Upper lobe of left lung (tissue), 4 donors: ENCODE measurements around the gene GPR179.

Experiments
- EP300 ChIP-seq, 4 donors: sonication (generic); formaldehyde crosslinking; IDR thresholded peaks; one replicate each; pipeline ENCODE4 v1.5.1; 2017; ENCODE audit warnings: antibody characterized with exemption in 4 of 4, control low read depth in 2 of 4
- POLR2A ChIP-seq, 4 donors: fragments of 450-650 bp; IDR thresholded peaks; one replicate each; pipeline ENCODE4 v1.5.1; 2016 to 2017; ENCODE audit warnings: antibody characterized with exemption in 4 of 4, mild to moderate bottlenecking in 2 of 4
- POLR2AphosphoS5 ChIP-seq, 2 donors: sonication (generic); formaldehyde crosslinking; IDR thresholded peaks; one replicate each; pipeline ENCODE4 v1.5.1; 2017; ENCODE audit warnings: antibody characterized with exemption in 2 of 2
- TF ChIP-seq, protein P1 (sequence below), 6 experiments: fragments of 450-650 bp in 4 of 6; fragments of 200-600 bp in 2 of 6; sonication (generic) in 2 of 6; IDR thresholded peaks; one replicate each; pipeline ENCODE4 v1.5.1; 2016 to 2019; ENCODE audit warnings: antibody characterized with exemption in 6 of 6

DNA sequence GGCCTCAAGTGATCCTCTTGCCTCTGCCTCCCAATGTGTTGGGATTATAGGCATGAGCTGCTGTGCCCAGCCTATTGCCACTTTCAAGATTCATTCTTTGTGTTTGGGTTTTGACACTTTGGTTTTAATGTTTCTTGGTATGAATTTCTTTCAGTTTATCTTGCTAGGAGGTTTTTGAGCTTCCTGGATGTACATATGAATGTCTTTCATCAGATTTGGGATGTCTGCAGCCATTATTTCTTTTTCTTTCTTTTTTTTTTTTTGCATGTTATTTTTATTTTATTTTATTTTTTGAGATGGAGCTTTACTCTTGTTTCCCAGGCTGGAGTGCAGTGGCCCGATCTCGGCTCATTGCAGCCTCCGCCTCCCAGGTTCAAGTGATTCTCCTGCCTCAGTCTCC is 28.3 kb downstream of the GPR179 start:
- TF ChIP-seq, protein P1, sequence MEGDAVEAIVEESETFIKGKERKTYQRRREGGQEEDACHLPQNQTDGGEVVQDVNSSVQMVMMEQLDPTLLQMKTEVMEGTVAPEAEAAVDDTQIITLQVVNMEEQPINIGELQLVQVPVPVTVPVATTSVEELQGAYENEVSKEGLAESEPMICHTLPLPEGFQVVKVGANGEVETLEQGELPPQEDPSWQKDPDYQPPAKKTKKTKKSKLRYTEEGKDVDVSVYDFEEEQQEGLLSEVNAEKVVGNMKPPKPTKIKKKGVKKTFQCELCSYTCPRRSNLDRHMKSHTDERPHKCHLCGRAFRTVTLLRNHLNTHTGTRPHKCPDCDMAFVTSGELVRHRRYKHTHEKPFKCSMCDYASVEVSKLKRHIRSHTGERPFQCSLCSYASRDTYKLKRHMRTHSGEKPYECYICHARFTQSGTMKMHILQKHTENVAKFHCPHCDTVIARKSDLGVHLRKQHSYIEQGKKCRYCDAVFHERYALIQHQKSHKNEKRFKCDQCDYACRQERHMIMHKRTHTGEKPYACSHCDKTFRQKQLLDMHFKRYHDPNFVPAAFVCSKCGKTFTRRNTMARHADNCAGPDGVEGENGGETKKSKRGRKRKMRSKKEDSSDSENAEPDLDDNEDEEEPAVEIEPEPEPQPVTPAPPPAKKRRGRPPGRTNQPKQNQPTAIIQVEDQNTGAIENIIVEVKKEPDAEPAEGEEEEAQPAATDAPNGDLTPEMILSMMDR (IDR thresholded peaks at IDR 0.05): no peak
- TF ChIP-seq POLR2AphosphoS5 (IDR thresholded peaks at IDR 0.05): no peak
- no peak for TF ChIP-seq EP300 (IDR thresholded peaks at IDR 0.05)
- no peak for TF ChIP-seq POLR2A (IDR thresholded peaks at IDR 0.05)
